Measurements from ENCODE around the gene KLF18. TPM values are rescaled to one million over a fixed set of nuclear protein-coding genes. Genes with fewer than 3 reads are reported as not detected.

KLF18 gene
- polyA plus RNA-seq, 1 donor (not counting 4 experiments of a cell fraction or from before 2014, with no cell fraction given), result not detected

GRCh38 chr1:44110916-44111315 lies 30.5 kb downstream of the KLF18 start:
- Histone ChIP-seq H3K9me1 (ENCODE audit: control insufficient read depth, extremely low read depth, insufficient read depth, low read length) (no peaks in the 10 kb centered on the region), H3K4me3 (ENCODE audit: control insufficient read depth in 2 of 3, extremely low read depth in 1 of 3, insufficient read depth in 2 of 3, low read depth in 1 of 3, low read length in 3 of 3) (no peak overlapping the region), H3K9ac (ENCODE audit: control insufficient read depth, extremely low read depth, insufficient read depth, low read length) (no peak overlapping the region), H3K79me2 (ENCODE audit: control insufficient read depth, insufficient read depth, low read length) (no peaks in the 10 kb centered on the region), H3K9me3 (ENCODE audit: control insufficient read depth, low read depth, low read length) (no peaks in the 10 kb centered on the region), H2AFZ (ENCODE audit: control insufficient read depth, low read length) (no peak overlapping the region), H3K36me3 (ENCODE audit: control insufficient read depth in 2 of 2, extremely low read depth in 1 of 2, insufficient read depth in 2 of 2, low read length in 2 of 2) (no peaks in the 10 kb centered on the region), H3K27ac (ENCODE audit: control insufficient read depth, insufficient read depth, low read length) (no peak overlapping the region), H3K4me1 (ENCODE audit: control insufficient read depth, extremely low read depth, insufficient read depth, low read length) (no peaks in the 10 kb centered on the region), H3K27me3 (ENCODE audit: control insufficient read depth, extremely low read depth, insufficient read depth, low read length) (peaks cover 3% of the 10 kb centered on the region), H3K4me2 (ENCODE audit: control insufficient read depth, extremely low read depth, insufficient read depth, low read depth, low read length) (no peak overlapping the region), H4K20me1 (ENCODE audit: control insufficient read depth, extremely low read depth, insufficient read depth, low read length) (no peaks in the 10 kb centered on the region)
- FAIRE-seq, result no peak
- dilution Hi-C loops (cut with MboI; ENCODE audit: extremely low pct_ligation_motif_present, low sequenced_read_pairs), result no loop called here
- no peak for DNase-seq (ENCODE audit: low read depth, low spot score)
- TF ChIP-seq EZH2 (IDR thresholded peaks at IDR 0.05; ENCODE audit: low read length) (no peak), CTCF (optimal IDR thresholded peaks at IDR 0.05 in 1 of 3, IDR thresholded peaks at IDR 0.05 in 1 of 3, conservative IDR thresholded peaks at IDR 0.05 in 1 of 3; ENCODE audit: extremely low read depth in 1 of 3, insufficient read depth in 2 of 3, low read length in 3 of 3) (no peak)

- Histone ChIP-seq H3K9me1 (ENCODE audit: control insufficient read depth, extremely low read depth, insufficient read depth, low read length) (no peaks in the 10 kb centered on the region), H3K9ac (ENCODE audit: control insufficient read depth, extremely low read depth, insufficient read depth, low read length) (no peak overlapping the region), H3K4me1 (ENCODE audit: control insufficient read depth, extremely low read depth, insufficient read depth, low read length) (no peaks in the 10 kb centered on the region), H4K20me1 (ENCODE audit: control insufficient read depth, extremely low read depth, insufficient read depth, low read length) (no peaks in the 10 kb centered on the region), H3K4me3 (ENCODE audit: control insufficient read depth in 2 of 3, extremely low read depth in 1 of 3, insufficient read depth in 2 of 3, low read depth in 1 of 3, low read length in 3 of 3) (no peak overlapping the region), H3K36me3 (ENCODE audit: control insufficient read depth in 2 of 2, extremely low read depth in 1 of 2, insufficient read depth in 2 of 2, low read length in 2 of 2) (no peaks in the 10 kb centered on the region), H2AFZ (ENCODE audit: control insufficient read depth, low read length) (no peak overlapping the region), H3K9me3 (ENCODE audit: control insufficient read depth, low read depth, low read length) (no peaks in the 10 kb centered on the region), H3K79me2 (ENCODE audit: control insufficient read depth, insufficient read depth, low read length) (no peaks in the 10 kb centered on the region), H3K27me3 (ENCODE audit: control insufficient read depth, extremely low read depth, insufficient read depth, low read length) (peaks cover 3% of the 10 kb centered on the region), H3K27ac (ENCODE audit: control insufficient read depth, insufficient read depth, low read length) (no peak overlapping the region), H3K4me2 (ENCODE audit: control insufficient read depth, extremely low read depth, insufficient read depth, low read depth, low read length) (no peak overlapping the region)
- DNase-seq (ENCODE audit: low read depth, low spot score), result no peak
- TF ChIP-seq CTCF (optimal IDR thresholded peaks at IDR 0.05 in 1 of 3, IDR thresholded peaks at IDR 0.05 in 1 of 3, conservative IDR thresholded peaks at IDR 0.05 in 1 of 3; ENCODE audit: extremely low read depth in 1 of 3, insufficient read depth in 2 of 3, low read length in 3 of 3) (no peak), EZH2 (IDR thresholded peaks at IDR 0.05; ENCODE audit: low read length) (no peak)
- dilution Hi-C loops (cut with MboI; ENCODE audit: extremely low pct_ligation_motif_present, low sequenced_read_pairs), result no loop called here
- FAIRE-seq, result no peak
Observed at GRCh38 chr1:44108971-44109370, 32.5 kb downstream of the KLF18 start.

All from keratinocyte (primary cell).